D721Med (cell line): Measurements from ENCODE around the gene MCUR1.

Source experiments
- DNase-seq: peaks from one replicate; pipeline ENCODE4 v3.0.0; 2011; ENCODE audit warnings: low spot score; ENCODE audit not compliant: insufficient read length
- FAIRE-seq: peaks from 2 replicates; lab custom pipeline; 2011; peaks lifted over from hg19 to GRCh38; lab: Jason Lieb, UNC
- TF ChIP-seq, protein P1 (sequence below): IDR thresholded peaks from 2 replicates; pipeline ENCODE4 v1.5.1; 2012; ENCODE audit warnings: mild to moderate bottlenecking, control low read depth; ENCODE audit not compliant: insufficient read depth; ENCODE audit errors: missing control alignments

MCUR1 gene

DNA sequence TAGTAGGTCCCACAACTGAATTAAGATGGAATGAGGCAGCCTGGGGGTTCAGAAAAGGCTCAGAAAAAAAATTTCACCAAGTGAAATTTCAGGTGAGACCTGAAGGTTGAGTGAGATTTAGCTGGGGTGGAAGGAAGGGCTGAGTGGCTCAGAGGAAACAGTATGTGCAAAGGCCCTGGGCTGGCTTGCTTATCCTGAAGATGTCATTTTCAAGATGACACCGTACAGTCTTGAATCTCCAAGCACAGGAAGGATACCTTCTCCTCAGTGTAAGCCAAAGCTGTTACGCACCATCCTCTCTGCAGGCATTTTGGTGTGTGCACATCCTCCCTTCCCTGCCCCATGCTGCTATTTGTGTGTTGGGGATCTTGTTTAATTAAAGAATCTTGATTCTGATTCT is 59.7 kb downstream of the MCUR1 start:
- TF ChIP-seq, protein P1, sequence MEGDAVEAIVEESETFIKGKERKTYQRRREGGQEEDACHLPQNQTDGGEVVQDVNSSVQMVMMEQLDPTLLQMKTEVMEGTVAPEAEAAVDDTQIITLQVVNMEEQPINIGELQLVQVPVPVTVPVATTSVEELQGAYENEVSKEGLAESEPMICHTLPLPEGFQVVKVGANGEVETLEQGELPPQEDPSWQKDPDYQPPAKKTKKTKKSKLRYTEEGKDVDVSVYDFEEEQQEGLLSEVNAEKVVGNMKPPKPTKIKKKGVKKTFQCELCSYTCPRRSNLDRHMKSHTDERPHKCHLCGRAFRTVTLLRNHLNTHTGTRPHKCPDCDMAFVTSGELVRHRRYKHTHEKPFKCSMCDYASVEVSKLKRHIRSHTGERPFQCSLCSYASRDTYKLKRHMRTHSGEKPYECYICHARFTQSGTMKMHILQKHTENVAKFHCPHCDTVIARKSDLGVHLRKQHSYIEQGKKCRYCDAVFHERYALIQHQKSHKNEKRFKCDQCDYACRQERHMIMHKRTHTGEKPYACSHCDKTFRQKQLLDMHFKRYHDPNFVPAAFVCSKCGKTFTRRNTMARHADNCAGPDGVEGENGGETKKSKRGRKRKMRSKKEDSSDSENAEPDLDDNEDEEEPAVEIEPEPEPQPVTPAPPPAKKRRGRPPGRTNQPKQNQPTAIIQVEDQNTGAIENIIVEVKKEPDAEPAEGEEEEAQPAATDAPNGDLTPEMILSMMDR: no peak
- DNase-seq: no peak
- FAIRE-seq: no peak

- no peak for FAIRE-seq
- TF ChIP-seq, protein P1: no peak
Observed at GRCh38 chr6:13743736-13744127, 70.6 kb downstream of the MCUR1 start.

DNA sequence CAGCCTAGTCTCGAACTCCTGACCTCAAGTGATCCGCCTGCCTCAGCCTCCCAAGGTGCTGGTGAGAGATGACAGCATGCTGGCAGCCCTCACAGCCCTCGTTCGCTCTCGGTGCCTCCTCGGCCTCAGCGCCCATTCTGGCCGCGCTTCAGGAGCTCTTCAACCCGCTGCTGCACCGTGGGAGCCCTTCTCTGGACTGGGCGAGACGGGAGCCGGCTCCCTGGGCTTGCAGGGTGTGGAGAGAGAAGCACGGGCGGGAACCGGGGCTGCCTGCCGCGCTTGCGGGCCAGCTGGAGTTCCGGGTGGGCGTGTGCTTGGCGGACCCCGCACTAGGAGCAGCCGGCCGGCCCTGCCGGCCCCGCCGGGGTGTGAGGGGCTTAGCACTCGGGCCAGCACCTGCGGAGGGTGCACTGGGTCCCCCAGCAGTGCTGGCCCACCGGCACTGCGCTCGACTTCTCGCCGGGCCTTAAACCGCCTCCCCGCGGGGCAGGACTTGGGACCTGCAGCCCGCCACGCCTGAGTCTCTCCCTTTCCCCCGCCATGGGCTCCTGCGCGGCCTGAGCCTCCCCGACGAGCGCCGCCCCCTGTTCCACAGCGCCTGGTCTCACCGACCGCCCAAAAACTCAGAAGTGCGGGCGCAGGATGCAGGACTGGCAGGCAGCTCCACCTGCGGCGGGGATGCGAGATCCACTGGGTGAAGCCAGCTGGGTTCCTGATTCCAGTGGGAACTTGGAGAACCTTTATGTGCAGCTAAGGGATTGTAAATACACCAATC is 71.2 kb downstream of the MCUR1 start:
- DNase-seq: no peak
- FAIRE-seq: no peak
- TF ChIP-seq, protein P1: no peak

More at GRCh38 chr6:13743736-13744127, 70.6 kb downstream of the MCUR1 start:
- DNase-seq: no peak

- TF ChIP-seq, protein P1: no peak
- no peak for DNase-seq
Observed at GRCh38 chr6:13741365-13741764, 73.0 kb downstream of the MCUR1 start.

More at GRCh38 chr6:13741365-13741764, 73.0 kb downstream of the MCUR1 start:
- FAIRE-seq: no peak
